PFSK-1 (cell line): ENCODE measurements around the gene RCOR2.

ENCODE experiments used
- FOXP2 ChIP-seq: optimal IDR thresholded peaks from 2 replicates; pipeline ENCODE3; 2011; ENCODE audit warnings: borderline replicate concordance, control low read depth, inconsistent platforms; ENCODE audit not compliant: insufficient read depth; ENCODE audit errors: extremely low read length, extremely low read depth
- POLR2AphosphoS5 ChIP-seq: IDR thresholded peaks from 2 replicates; pipeline ENCODE4 v1.6.1; 2012; ENCODE audit warnings: low read depth, mild to moderate bottlenecking, control low read depth, low read length, moderate library complexity
- REST ChIP-seq, 2 experiments: IDR thresholded peaks; 2 replicates each; pipeline versions ENCODE4 v1.6.1 to v1.8.0; 2011 to 2012; ENCODE audit warnings: low read depth in 2 of 2, low read length in 2 of 2, control low read depth in 1 of 2, inconsistent platforms in 1 of 2, mild to moderate bottlenecking in 1 of 2, moderate library complexity in 1 of 2; ENCODE audit not compliant: insufficient read depth in 1 of 2
- SIN3A ChIP-seq: IDR thresholded peaks from 2 replicates; pipeline ENCODE4 v1.6.1; 2012; ENCODE audit warnings: mild to moderate bottlenecking, low read length, moderate library complexity, borderline replicate concordance; ENCODE audit not compliant: insufficient read depth
- TAF1 ChIP-seq: IDR thresholded peaks from 2 replicates; pipeline ENCODE4 v1.6.1; 2012; ENCODE audit warnings: low read length, control low read depth, borderline replicate concordance; ENCODE audit not compliant: insufficient read depth

RCOR2 gene

GRCh38 chr11:63869171-63869591 is 47.8 kb downstream of the RCOR2 start:
- TF ChIP-seq POLR2AphosphoS5: no peak
- no peak for TF ChIP-seq FOXP2
- no peak for TF ChIP-seq REST (IDR thresholded peaks at IDR 0.05; ENCODE audit: insufficient read depth in 1 of 2, low read depth in 2 of 2, low read length in 2 of 2)
- TF ChIP-seq TAF1: no peak

- TF ChIP-seq FOXP2 (no peak), REST (IDR thresholded peaks at IDR 0.05; ENCODE audit: insufficient read depth in 1 of 2, low read depth in 2 of 2, low read length in 2 of 2) (no peak), SIN3A (no peak), TAF1 (no peak), POLR2AphosphoS5 (no peak)
These were observed 48.4 kb downstream of the RCOR2 start for GRCh38 chr11:63868399-63869064.

- TF ChIP-seq FOXP2 (no peak), REST (IDR thresholded peaks at IDR 0.05; ENCODE audit: insufficient read depth in 1 of 2, low read depth in 2 of 2, low read length in 2 of 2) (no peak), POLR2AphosphoS5 (no peak), TAF1 (no peak), SIN3A (no peak)
These were observed 49.5 kb downstream of the RCOR2 start for GRCh38 chr11:63867511-63867910.

GRCh38 chr11:63866211-63866610 is 50.8 kb downstream of the RCOR2 start:
- no peak for TF ChIP-seq REST (IDR thresholded peaks at IDR 0.05; ENCODE audit: insufficient read depth in 1 of 2, low read depth in 2 of 2, low read length in 2 of 2)
- no peak for TF ChIP-seq POLR2AphosphoS5
- no peak for TF ChIP-seq FOXP2
- no peak for TF ChIP-seq SIN3A
- TF ChIP-seq TAF1: no peak

GRCh38 chr11:63862923-63863322 is 54.0 kb downstream of the RCOR2 start:
- TF ChIP-seq TAF1 (no peak), SIN3A (no peak), REST (IDR thresholded peaks at IDR 0.05; ENCODE audit: insufficient read depth in 1 of 2, low read depth in 2 of 2, low read length in 2 of 2) (no peak), FOXP2 (no peak), POLR2AphosphoS5 (no peak)
